WERI-Rb-1 (cell line): ENCODE measurements around the gene PPP1R13L.
"Not testable (repeated sequence)": the region's sequence is repeated elsewhere in the genome, so short reads cannot be mapped to it uniquely, and the experiment has no call there.

Experiments used
- DNase-seq: peaks from one replicate; pipeline ENCODE4 v3.0.0-alpha.2; 2020
- H3K27ac ChIP-seq: fragments of 250-450 bp; sonication (Bioruptor Pico); 2 replicates; pipeline ENCODE4 v1.5.1; 2020; ENCODE audit warnings: mild to moderate bottlenecking, moderate library complexity
- H3K27me3 ChIP-seq: fragments of 250-450 bp; sonication (Bioruptor Pico); 2 replicates; pipeline ENCODE4 v1.5.1; 2021; ENCODE audit warnings: mild to moderate bottlenecking, low read depth, moderate library complexity; ENCODE audit not compliant: insufficient read depth, severe bottlenecking
- H3K36me3 ChIP-seq: fragments of 250-450 bp; sonication (Bioruptor Pico); 2 replicates; pipeline ENCODE4 v1.5.1; 2020; ENCODE audit warnings: mild to moderate bottlenecking, moderate library complexity
- H3K4me3 ChIP-seq: 2 replicates; pipeline ENCODE4 v1.5.1; 2011; ENCODE audit warnings: low read depth, mild to moderate bottlenecking, control low read depth, low read length
- H3K9me3 ChIP-seq: fragments of 250-450 bp; sonication (Bioruptor Pico); 2 replicates; pipeline ENCODE4 v1.5.1; 2021; ENCODE audit warnings: mild to moderate bottlenecking, moderate library complexity; ENCODE audit not compliant: severe bottlenecking
- CTCF ChIP-seq: IDR thresholded peaks from 2 replicates; pipeline ENCODE4 v1.5.1; 2011; ENCODE audit warnings: low read depth, mild to moderate bottlenecking, control low read depth, inconsistent platforms, low read length

PPP1R13L gene

GRCh38 chr19:45340232-45340898 is 64.5 kb downstream of the PPP1R13L start, which contains the start of gene KLC3:
KLC3 (plus strand) TSS chr19:45340750; CDS start chr19:45345542, 4,792 bp downstream.
- H3K27me3 ChIP-seq = no peaks in the 10 kb centered on the region
- TF ChIP-seq CTCF = no peak
- DNase-seq = peak; percentile 47
- peak within 1 kb of the TSS; percentile 54 for H3K4me3 ChIP-seq
- H3K27ac ChIP-seq = no peak within 1 kb of the TSS
- H3K9me3 ChIP-seq = no peaks in the 10 kb centered on the region
- no peaks in the 10 kb centered on the region for H3K36me3 ChIP-seq

GRCh38 chr19:45339629-45340028 is 65.2 kb downstream of the PPP1R13L start:
- no peak for TF ChIP-seq CTCF
- Histone ChIP-seq H3K27ac (no peak overlapping the region), H3K9me3 (no peaks in the 10 kb centered on the region), H3K4me3 (no peak overlapping the region), H3K27me3 (no peaks in the 10 kb centered on the region), H3K36me3 (no peaks in the 10 kb centered on the region)
- no peak for DNase-seq

- no peak for TF ChIP-seq CTCF
Observed at GRCh38 chr19:45336696-45337251, 68.1 kb downstream of the PPP1R13L start.

GRCh38 chr19:45334881-45335280 is 70.0 kb downstream of the PPP1R13L start:
- not testable (repeated sequence) for H3K9me3 ChIP-seq, H3K4me3 ChIP-seq, H3K27me3 ChIP-seq, DNase-seq, H3K36me3 ChIP-seq, H3K27ac ChIP-seq

More at GRCh38 chr19:45336696-45337251, 68.1 kb downstream of the PPP1R13L start:
- no peaks in the 10 kb centered on the region for H3K36me3 ChIP-seq
- H3K27ac ChIP-seq = peak overlapping the region; percentile 69
- H3K9me3 ChIP-seq = no peaks in the 10 kb centered on the region
- no peak overlapping the region for H3K4me3 ChIP-seq
- DNase-seq = peak; percentile 68
- H3K27me3 ChIP-seq = no peaks in the 10 kb centered on the region

GRCh38 chr19:45333609-45334303 is 71.1 kb downstream of the PPP1R13L start:
- H3K27ac ChIP-seq = no peak overlapping the region
- TF ChIP-seq CTCF = no peak
- H3K27me3 ChIP-seq = no peaks in the 10 kb centered on the region
- DNase-seq = no peak
- H3K36me3 ChIP-seq = no peaks in the 10 kb centered on the region
- no peaks in the 10 kb centered on the region for H3K9me3 ChIP-seq
- no peak overlapping the region for H3K4me3 ChIP-seq

GRCh38 chr19:45331411-45331810 is 73.5 kb downstream of the PPP1R13L start:
- DNase-seq = no peak

More at GRCh38 chr19:45331411-45331810, 73.5 kb downstream of the PPP1R13L start:
- no peak overlapping the region for H3K4me3 ChIP-seq
- H3K36me3 ChIP-seq = no peaks in the 10 kb centered on the region
- TF ChIP-seq CTCF = no peak
- no peaks in the 10 kb centered on the region for H3K27me3 ChIP-seq
- H3K9me3 ChIP-seq = no peaks in the 10 kb centered on the region
- no peak overlapping the region for H3K27ac ChIP-seq
